ENCODE measurements around the gene JMJD1C.

The JMJD1C gene

DNA sequence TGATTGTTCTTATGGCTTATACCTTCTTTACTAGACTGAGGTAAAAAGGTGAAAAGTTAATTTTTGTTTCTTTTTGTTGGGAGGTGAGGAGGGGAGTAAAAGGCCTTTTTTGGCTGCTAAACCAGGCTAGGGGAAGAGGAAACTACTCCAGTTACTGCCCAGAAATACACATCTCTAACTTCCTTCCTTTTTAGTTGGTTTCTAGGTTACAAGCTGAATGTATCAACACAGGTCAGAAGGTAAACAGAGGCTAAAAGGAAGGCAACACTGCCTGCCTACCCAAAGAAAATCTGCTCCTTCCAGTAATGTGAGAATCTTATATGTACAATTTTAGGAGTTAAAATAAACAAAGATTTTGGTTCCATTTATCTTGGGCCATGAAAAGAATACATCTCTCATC is 192.2 kb downstream of the JMJD1C start:
- H3K27me3 ChIP-seq, result no peaks in the 10 kb centered on the region
- H3K4me1 ChIP-seq, result peaks cover 60% of the 10 kb centered on the region
- peak overlapping the region; percentile 82 for H3K4me2 ChIP-seq
- H3K4me3 ChIP-seq, result no peak overlapping the region
- H4K20me1 ChIP-seq, result no peaks in the 10 kb centered on the region
- H3K36me3 ChIP-seq, result no peaks in the 10 kb centered on the region
- H3K27ac ChIP-seq, result peak overlapping the region; percentile 70
- TF ChIP-seq Cebpa-rat (IDR thresholded peaks at IDR 0.05), result no peak
- H3K9me3 ChIP-seq, result 0 out of 2 replicates have a peak, but pooled peaks cover 4% of the 10 kb centered on the region
- no peak overlapping the region for H3K9ac ChIP-seq

- Histone ChIP-seq H4K20me1 (peaks cover 30% of the 10 kb centered on the region), H3K9ac (peak overlapping the region; percentile 84), H3K4me1 (peaks cover 51% of the 10 kb centered on the region), H3K4me3 (peak overlapping the region; percentile 69), H3K36me3 (no peaks in the 10 kb centered on the region), H3K4me2 (peak overlapping the region; percentile 85), H3K27me3 (no peaks in the 10 kb centered on the region), H3K27ac (peak overlapping the region; percentile 86), H3K9me3 (no peaks in the 10 kb centered on the region)
- no peak for TF ChIP-seq Cebpa-rat (IDR thresholded peaks at IDR 0.05)
These were observed 196.8 kb downstream of the JMJD1C start for GRCh38 chr10:63268798-63269503.

- H3K9me3 ChIP-seq, result no peaks in the 10 kb centered on the region
- no peak for TF ChIP-seq Cebpa-rat (IDR thresholded peaks at IDR 0.05)
These were observed 197.5 kb downstream of the JMJD1C start for GRCh38 chr10:63268149-63268797.

DNA sequence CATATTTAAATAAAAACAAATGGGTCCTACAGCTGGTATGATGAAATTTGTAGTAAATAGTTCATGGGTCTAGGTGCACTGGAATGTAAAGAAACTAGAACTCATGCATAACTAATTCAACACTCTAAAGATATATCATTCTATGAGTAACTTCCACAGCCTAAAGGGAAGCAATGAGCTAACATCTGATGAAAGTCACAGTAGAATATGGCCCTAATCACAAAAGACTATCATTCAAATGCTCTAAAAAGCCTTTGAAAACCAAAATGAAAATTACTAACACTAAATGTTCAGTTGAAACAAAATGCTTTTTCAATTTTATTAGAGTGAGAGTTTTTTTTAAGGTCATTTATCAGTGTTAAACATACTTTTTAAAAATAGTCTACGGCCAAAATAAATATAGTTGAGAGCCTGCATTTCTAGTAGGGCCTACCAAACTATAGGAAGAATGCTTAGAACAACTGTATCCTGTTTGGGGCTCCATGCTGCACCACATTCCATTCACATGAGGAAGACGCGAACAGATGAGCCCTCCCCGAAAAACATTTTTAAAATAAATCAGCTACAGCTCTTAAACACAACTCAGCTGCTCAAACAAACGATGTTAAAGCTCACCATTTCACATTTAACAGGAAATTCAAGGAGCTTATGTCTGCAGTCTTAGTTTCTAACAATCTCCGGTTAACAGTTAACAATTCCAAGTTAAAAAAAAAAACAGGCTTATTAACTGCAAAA is 198.2 kb downstream of the JMJD1C start:
- H3K4me1 ChIP-seq, result peaks cover 51% of the 10 kb centered on the region
- peak overlapping the region; percentile 85 for H3K4me2 ChIP-seq
- H3K36me3 ChIP-seq, result no peaks in the 10 kb centered on the region; the same call in 1 of the 2 replicates
- H4K20me1 ChIP-seq, result peaks cover 42% of the 10 kb centered on the region
- no peaks in the 10 kb centered on the region for H3K27me3 ChIP-seq
- H3K9me3 ChIP-seq, result no peaks in the 10 kb centered on the region
- H3K27ac ChIP-seq, result peak overlapping the region; percentile 86
- peak overlapping the region; percentile 69 for H3K4me3 ChIP-seq
- H3K9ac ChIP-seq, result peak overlapping the region; percentile 84
- no peak for TF ChIP-seq Cebpa-rat (IDR thresholded peaks at IDR 0.05)

More at GRCh38 chr10:63268149-63268797, 197.5 kb downstream of the JMJD1C start:
- H3K27me3 ChIP-seq, result no peaks in the 10 kb centered on the region
- H3K4me1 ChIP-seq, result peaks cover 51% of the 10 kb centered on the region
- peak overlapping the region; percentile 69 for H3K4me3 ChIP-seq
- no peaks in the 10 kb centered on the region; the same call in 1 of the 2 replicates for H3K36me3 ChIP-seq
- H3K27ac ChIP-seq, result peak overlapping the region; percentile 86
- peak overlapping the region; percentile 85 for H3K4me2 ChIP-seq
- peaks cover 35% of the 10 kb centered on the region for H4K20me1 ChIP-seq
- peak overlapping the region; percentile 84 for H3K9ac ChIP-seq

DNA sequence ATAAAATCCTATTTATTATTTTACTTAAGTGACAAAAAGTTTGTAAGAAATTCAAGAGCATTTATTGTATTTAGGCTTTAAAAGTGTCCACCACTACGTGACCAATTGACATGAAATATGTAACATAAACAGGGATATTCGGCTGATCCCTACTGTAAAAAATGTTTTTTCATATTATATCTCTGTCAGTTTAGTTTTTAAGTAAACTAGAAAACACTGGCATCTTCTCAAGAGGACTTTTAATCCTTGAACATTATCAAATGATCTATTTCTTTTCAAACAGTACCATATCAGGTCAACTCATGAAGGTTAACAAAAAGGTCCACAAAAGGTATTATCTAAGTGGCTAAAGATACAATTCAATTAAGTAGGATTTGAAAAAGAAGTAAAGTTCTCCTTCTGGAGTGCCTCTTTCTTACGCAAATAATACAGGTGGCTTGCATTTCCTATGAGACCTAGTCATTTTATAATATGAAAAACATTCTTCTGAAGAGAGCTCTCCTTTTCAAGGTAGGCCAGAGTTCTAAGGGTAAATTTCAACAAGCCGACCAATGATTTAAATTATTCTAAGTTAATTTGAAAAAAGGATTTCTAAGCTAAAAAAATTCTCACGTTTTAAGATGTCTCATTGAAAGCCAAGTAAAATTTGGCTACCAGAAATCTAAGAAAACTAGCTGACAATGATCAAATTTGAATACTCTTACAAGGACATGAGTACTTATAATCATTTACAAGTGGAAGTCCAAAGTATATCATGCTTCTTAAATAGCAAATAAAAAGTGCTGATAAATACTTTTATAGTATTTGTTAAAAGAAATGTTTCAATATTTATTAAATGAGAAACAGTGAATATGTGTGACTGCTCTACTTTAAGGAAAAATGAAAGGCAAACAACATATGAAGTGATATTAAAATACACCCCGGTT is 199.1 kb downstream of the JMJD1C start:
- Histone ChIP-seq H3K36me3 (no peaks in the 10 kb centered on the region; the same call in 1 of the 2 replicates), H4K20me1 (peaks cover 48% of the 10 kb centered on the region), H3K4me1 (peaks cover 54% of the 10 kb centered on the region), H3K9ac (peak overlapping the region; percentile 84), H3K27ac (peak overlapping the region; percentile 86), H3K27me3 (no peaks in the 10 kb centered on the region), H3K4me2 (peak overlapping the region; percentile 85), H3K9me3 (no peaks in the 10 kb centered on the region), H3K4me3 (peak overlapping the region; percentile 69)
- no peak for TF ChIP-seq Cebpa-rat (IDR thresholded peaks at IDR 0.05)

- Histone ChIP-seq H3K9me3 (no peaks in the 10 kb centered on the region), H3K4me3 (peak overlapping the region; percentile 69), H3K36me3 (no peaks in the 10 kb centered on the region; the same call in 1 of the 2 replicates), H4K20me1 (peaks cover 57% of the 10 kb centered on the region), H3K9ac (0 out of 2 replicates have a peak overlapping the region, but pooled peaks have one; percentile 70), H3K27me3 (no peaks in the 10 kb centered on the region), H3K4me1 (peaks cover 54% of the 10 kb centered on the region), H3K27ac (peak overlapping the region; percentile 86), H3K4me2 (peak overlapping the region; percentile 85)
- no peak for TF ChIP-seq Cebpa-rat (IDR thresholded peaks at IDR 0.05)
These were observed 200.0 kb downstream of the JMJD1C start for GRCh38 chr10:63265683-63266235.

DNA sequence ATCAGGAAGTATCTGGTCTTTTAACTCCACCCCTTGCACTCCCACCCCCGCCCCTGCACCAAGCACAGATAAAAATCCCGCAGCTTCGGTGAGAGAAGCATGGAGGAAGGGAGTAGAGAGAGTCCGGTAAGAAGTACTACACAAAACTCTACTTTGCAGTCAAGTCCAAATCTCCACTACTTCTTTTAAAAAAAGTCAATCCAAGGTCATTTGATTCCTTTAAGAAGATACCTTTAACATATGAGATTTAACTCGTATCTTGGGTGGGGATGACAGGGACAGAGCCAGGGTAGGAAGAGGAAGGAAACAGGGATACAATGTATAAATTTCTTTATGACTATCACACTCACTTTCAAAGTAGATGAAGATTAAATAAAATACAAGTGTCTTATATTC is 200.6 kb downstream of the JMJD1C start:
- Histone ChIP-seq H3K9me3 (no peaks in the 10 kb centered on the region), H3K4me2 (peak overlapping the region; percentile 85), H3K27me3 (no peaks in the 10 kb centered on the region), H3K4me1 (peaks cover 54% of the 10 kb centered on the region), H4K20me1 (peaks cover 61% of the 10 kb centered on the region), H3K36me3 (no peaks in the 10 kb centered on the region; the same call in 1 of the 2 replicates), H3K9ac (peak overlapping the region; percentile 70; the same call in 1 of the 2 replicates), H3K4me3 (peak overlapping the region; percentile 69), H3K27ac (no peak overlapping the region; the same call in 1 of the 2 replicates)
- TF ChIP-seq Cebpa-rat (IDR thresholded peaks at IDR 0.05), result no peak

DNA sequence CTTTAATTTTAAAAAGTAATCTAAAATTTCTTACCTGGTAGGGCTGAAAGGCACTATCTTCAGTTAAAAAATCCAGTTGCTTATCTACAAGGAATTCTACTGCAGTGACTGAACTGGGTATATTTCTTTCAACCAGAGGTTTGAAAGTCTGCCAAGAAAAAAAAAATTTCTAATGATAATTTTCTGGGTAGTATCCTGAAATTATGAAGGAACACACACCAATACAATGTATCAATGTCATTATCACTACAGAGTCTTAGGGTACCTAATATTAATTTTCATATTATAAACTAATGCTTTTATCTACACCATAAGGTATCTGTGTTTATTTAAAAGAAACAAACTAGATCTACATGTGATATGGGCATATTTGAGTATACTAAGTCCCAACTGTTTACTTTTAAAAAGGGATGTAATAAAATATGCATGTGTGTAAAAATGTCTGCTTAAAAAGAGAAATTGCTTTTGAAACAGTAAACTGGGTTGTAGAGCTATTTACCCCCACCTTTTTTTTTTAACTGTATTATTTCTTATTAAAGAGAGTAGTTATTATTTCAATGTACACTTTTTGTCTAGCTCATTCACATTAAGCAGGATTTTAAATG is 201.1 kb downstream of the JMJD1C start:
- Histone ChIP-seq H3K4me3 (peak overlapping the region; percentile 69), H3K4me2 (peak overlapping the region; percentile 85), H3K27me3 (no peaks in the 10 kb centered on the region), H3K9ac (peak overlapping the region; percentile 70; the same call in 1 of the 2 replicates), H4K20me1 (peaks cover 61% of the 10 kb centered on the region), H3K9me3 (no peaks in the 10 kb centered on the region), H3K27ac (no peak overlapping the region), H3K4me1 (peaks cover 54% of the 10 kb centered on the region), H3K36me3 (no peaks in the 10 kb centered on the region; the same call in 1 of the 2 replicates)
- TF ChIP-seq Cebpa-rat (IDR thresholded peaks at IDR 0.05), result no peak
